HL-60 (cell line): ENCODE results near the gene JMY.
"Not testable (repeated sequence)": the region's sequence is repeated elsewhere in the genome, so short reads cannot be mapped to it uniquely, and the experiment has no call there.

Experiments
- CTCF ChIP-seq: IDR thresholded peaks from one replicate; pipeline ENCODE4 v1.5.1; 2011; ENCODE audit warnings: low read length, control low read depth, inconsistent platforms; ENCODE audit not compliant: insufficient read depth
- POLR2AphosphoS5 ChIP-seq: IDR thresholded peaks from 2 replicates; pipeline ENCODE4 v1.6.1; 2012; ENCODE audit warnings: low read depth
- REST ChIP-seq: IDR thresholded peaks from 2 replicates; pipeline ENCODE4 v1.6.1; 2012; ENCODE audit warnings: low read depth; ENCODE audit not compliant: insufficient replicate concordance
- SPI1 ChIP-seq: IDR thresholded peaks from 2 replicates; pipeline ENCODE4 v1.6.1; 2012; ENCODE audit warnings: low read depth, mild to moderate bottlenecking, borderline replicate concordance

- TF ChIP-seq CTCF, SPI1, REST, POLR2AphosphoS5: not testable (repeated sequence)
These were observed 18.1 kb downstream of the JMY start for GRCh38 chr5:79254067-79254466.
